ENCODE data around the gene CLCN2.

Gene CLCN2

DNA sequence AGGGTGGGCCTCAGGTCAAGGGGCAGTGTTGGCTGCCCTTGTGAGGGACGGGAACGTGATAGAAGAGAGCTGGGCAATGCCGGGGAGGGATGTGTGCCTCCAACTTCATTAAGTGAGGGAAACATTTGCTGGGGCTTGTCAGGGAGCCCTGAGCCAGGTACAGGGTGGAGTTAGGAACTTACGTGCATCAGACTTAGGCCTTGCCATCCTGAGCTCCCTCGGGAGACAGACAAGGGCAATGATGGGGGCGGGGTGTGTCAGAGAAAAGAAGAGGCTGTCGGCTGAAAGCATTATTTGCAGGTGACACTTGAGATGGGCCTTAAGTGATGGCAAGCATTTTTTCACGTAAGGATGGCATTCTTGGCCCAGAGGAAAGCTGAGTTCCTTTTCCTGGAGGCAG, 22.4 kb downstream of the CLCN2 start:
- Histone ChIP-seq H3K4me1 (ENCODE audit: control insufficient read depth, insufficient read depth, low read length) (peaks cover 34% of the 10 kb centered on the region), H3K4me3 (ENCODE audit: low read length) (peak overlapping the region; percentile 56), H3K9me3 (ENCODE audit: control insufficient read depth, low read length) (no peaks in the 10 kb centered on the region), H3K36me3 (ENCODE audit: control insufficient read depth, insufficient read depth, low read length, severe bottlenecking) (peaks cover 33% of the 10 kb centered on the region), H3K27me3 (replicated peaks; ENCODE audit: control insufficient read depth, insufficient read depth, low read length) (no peaks in the 10 kb centered on the region), H3K9ac (ENCODE audit: low read length) (peak overlapping the region; percentile 85)
- DNase-seq (ENCODE audit: low read depth): no peak

DNA sequence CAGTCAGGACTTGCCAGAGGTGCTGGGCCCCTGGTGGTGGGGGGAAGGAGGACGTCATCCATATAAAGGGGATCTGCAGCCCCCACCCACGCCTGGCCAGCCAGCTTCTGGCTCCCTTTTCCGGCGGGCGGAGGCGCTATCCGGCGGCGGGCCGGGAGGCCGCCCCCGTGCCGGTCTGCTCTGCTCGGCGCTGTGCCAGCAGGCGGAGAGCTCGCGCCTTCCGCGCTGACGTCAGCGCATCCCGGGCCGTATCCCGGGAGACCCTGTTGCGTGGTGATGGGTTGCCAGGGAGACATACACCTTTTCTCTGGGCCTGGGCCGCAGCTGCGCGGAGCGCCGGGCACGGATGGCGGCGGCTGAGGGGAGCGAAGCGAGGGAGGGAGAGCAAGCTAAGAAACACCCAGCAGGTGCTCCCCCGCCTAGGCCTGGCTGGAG, 22.9 kb downstream of the CLCN2 start:
- Histone ChIP-seq H3K4me1 (ENCODE audit: control insufficient read depth, insufficient read depth, low read length) (peaks cover 35% of the 10 kb centered on the region), H3K4me3 (ENCODE audit: low read length) (peak overlapping the region; percentile 56), H3K9ac (ENCODE audit: low read length) (peak overlapping the region; percentile 85), H3K27me3 (replicated peaks; ENCODE audit: control insufficient read depth, insufficient read depth, low read length) (no peaks in the 10 kb centered on the region), H3K9me3 (ENCODE audit: control insufficient read depth, low read length) (no peaks in the 10 kb centered on the region), H3K36me3 (ENCODE audit: control insufficient read depth, insufficient read depth, low read length, severe bottlenecking) (peaks cover 35% of the 10 kb centered on the region)
- DNase-seq (ENCODE audit: low read depth): peak; percentile 62

DNA sequence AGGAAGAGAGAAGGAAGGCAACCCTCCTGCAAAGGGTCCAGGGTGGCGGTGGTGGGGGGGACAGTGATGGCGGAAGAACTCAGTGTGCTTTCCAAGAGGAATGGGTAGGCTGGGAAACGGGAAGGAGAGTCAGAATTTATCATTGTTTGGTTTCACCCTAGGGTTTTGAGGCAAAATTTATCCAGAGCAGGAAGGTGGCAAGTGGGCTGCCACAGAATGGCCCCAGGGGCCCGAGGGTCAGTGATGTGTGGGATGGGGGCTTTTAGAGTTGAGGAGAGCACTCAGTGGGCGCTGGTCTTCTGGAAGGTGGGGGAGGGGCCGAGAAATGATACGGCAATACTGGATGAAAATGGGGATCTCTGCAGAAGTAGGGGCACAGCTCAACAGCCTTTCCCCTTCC, 23.4 kb downstream of the CLCN2 start:
- H3K9ac ChIP-seq (ENCODE audit: low read length): peak overlapping the region; percentile 85
- H3K36me3 ChIP-seq (ENCODE audit: control insufficient read depth, insufficient read depth, low read length, severe bottlenecking): peaks cover 35% of the 10 kb centered on the region
- H3K4me1 ChIP-seq (ENCODE audit: control insufficient read depth, insufficient read depth, low read length): peaks cover 35% of the 10 kb centered on the region
- DNase-seq (ENCODE audit: low read depth): no peak
- no peaks in the 10 kb centered on the region for H3K27me3 ChIP-seq (replicated peaks; ENCODE audit: control insufficient read depth, insufficient read depth, low read length)
- H3K4me3 ChIP-seq (ENCODE audit: low read length): peak overlapping the region; percentile 56
- H3K9me3 ChIP-seq (ENCODE audit: control insufficient read depth, low read length): no peaks in the 10 kb centered on the region

DNA sequence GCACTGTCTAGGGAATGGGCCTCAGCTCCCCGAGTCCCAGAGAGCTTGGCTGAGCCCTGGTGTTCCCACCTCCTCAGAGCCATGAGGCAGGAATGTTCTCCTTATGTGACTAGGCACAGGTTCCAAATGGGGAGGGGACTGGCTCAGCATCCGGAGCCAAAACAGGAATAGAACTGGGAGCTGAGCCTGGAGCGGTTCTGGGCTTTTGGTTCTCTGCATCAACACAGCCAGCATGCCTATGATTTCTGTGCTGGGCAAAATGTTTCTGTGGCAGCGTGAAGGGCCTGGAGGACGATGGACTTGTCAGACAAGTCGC, 24.0 kb downstream of the CLCN2 start, which contains the start of gene FAM131A:
Gene FAM131A, plus strand, starts transcription at position 202 of the 316 bp plus-strand sequence. Its CDS starts 31 bp downstream, at position 233.
- peaks cover 36% of the 10 kb centered on the region for H3K36me3 ChIP-seq (ENCODE audit: control insufficient read depth, insufficient read depth, low read length, severe bottlenecking)
- peak within 1 kb of the TSS; percentile 85 for H3K9ac ChIP-seq (ENCODE audit: low read length)
- H3K4me3 ChIP-seq (ENCODE audit: low read length): peak within 1 kb of the TSS; percentile 83
- no peaks in the 10 kb centered on the region for H3K9me3 ChIP-seq (ENCODE audit: control insufficient read depth, low read length)
- H3K27me3 ChIP-seq (replicated peaks; ENCODE audit: control insufficient read depth, insufficient read depth, low read length): no peaks in the 10 kb centered on the region
- H3K4me1 ChIP-seq (ENCODE audit: control insufficient read depth, insufficient read depth, low read length): peaks cover 35% of the 10 kb centered on the region
- DNase-seq (ENCODE audit: low read depth): no peak

DNA sequence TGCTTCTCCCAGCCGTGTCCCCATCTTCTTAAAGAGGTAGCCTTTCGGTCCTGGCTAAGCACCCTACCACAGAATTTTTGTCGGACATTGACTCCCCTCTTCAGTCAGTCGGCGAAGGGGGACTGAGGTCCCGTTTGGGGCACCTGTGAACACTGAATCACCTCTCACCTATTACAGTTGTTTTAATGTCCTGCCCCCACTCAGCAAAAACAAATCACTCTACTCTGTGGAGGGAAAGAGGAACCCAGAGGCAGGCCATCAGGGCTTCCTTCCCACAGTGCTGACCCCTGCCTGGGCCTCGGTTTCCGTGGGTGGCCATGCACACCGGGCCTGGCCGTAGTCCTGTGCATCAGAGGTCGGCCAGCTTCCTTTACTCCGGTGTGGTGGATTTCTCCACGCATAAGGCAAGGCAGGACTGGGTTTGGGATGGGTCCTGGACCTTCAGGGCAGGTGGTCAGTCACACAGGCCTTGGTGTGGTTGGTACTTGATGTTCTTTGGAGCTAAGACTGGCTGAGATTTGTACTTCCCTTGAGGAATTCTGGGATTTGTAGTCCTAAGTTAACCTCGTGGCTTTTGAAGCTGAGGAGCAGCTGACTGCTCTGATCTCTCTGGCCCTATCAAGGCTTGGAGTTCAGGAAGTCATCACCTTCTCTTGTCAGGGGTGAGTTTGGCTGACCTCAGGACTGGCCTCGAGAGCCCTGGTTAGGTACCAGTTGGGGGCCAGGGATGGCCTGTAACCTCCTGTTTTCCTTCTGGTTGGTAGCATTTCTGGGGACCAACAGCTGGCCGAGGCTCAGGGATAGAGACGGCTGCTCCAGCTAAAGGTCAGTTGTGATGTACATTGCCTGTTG, 24.6 kb downstream of the CLCN2 start:
- H3K9ac ChIP-seq (ENCODE audit: low read length): peak overlapping the region; percentile 85
- no peaks in the 10 kb centered on the region for H3K9me3 ChIP-seq (ENCODE audit: control insufficient read depth, low read length)
- H3K27me3 ChIP-seq (replicated peaks; ENCODE audit: control insufficient read depth, insufficient read depth, low read length): no peaks in the 10 kb centered on the region
- peak overlapping the region; percentile 83 for H3K4me3 ChIP-seq (ENCODE audit: low read length)
- H3K36me3 ChIP-seq (ENCODE audit: control insufficient read depth, insufficient read depth, low read length, severe bottlenecking): peaks cover 39% of the 10 kb centered on the region
- H3K4me1 ChIP-seq (ENCODE audit: control insufficient read depth, insufficient read depth, low read length): peaks cover 37% of the 10 kb centered on the region
- DNase-seq (ENCODE audit: low read depth): peak; percentile 68

DNA sequence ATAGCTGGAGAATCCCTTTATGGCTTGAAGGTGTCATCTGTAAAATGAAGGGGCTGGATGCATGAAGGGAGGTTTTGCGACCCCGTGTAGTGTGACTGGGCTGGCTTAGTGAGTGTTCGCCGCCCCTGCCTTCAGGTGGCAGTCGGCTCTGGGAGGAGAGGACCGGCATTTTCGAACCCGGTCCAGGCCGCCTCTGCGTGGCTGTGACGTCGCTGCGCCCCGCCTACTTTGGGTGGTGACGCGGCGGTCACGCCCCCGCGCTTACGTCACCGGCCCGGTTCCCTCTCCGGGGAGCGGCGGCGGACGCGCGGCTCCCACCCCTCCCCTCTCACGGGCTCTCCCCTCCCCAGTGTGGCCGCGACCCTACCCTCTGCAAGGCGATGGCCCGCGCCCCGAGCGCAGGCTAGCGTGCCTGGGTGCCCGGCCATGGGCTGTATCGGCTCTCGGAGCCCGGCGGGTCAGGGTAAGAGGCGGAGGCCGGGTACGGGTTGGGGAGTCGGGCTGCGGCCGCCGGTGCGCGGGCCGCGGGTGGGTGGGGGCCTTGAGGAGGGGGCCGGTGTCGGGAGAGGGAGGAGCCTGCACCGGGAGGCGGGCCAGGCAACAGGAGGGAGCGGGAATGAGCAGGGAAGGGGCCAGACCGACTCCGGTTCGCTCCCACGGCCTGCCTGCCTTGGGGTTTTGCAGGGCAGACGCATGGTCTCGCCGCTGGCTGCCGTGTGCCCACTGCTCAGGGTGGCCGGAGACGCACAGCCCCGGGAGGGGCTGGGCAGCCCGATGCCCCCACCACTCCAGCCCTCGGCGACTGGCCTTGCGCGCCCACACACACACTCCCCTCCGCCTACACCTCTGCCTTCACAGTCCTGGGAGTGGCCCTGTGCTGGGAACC, 25.5 kb downstream of the CLCN2 start:
- Histone ChIP-seq H3K9ac (ENCODE audit: low read length) (peak overlapping the region; percentile 85), H3K9me3 (ENCODE audit: control insufficient read depth, low read length) (no peaks in the 10 kb centered on the region), H3K4me1 (ENCODE audit: control insufficient read depth, insufficient read depth, low read length) (peaks cover 43% of the 10 kb centered on the region), H3K27me3 (replicated peaks; ENCODE audit: control insufficient read depth, insufficient read depth, low read length) (no peaks in the 10 kb centered on the region), H3K4me3 (ENCODE audit: low read length) (peak overlapping the region; percentile 83), H3K36me3 (ENCODE audit: control insufficient read depth, insufficient read depth, low read length, severe bottlenecking) (peaks cover 46% of the 10 kb centered on the region)
- peak; percentile 93 for DNase-seq (ENCODE audit: low read depth)

DNA sequence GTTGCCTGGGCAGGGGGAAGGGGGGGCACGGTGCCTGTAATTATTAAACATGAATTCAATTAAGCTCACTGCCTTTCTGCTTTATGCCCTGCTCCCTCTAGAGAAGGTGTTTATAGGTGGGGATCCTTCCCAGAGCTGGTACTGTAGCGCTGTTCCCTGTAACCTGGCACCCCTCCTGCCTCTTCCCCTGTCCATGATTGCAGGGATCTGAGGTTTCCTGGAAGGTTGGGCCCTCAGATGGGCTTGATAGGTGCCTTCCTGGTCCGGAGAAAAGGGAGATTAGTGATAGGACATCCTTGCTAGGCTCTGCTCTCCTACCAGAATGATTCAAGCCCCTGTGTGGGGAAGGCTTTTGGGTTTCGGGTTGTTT, 26.1 kb downstream of the CLCN2 start:
- no peak for DNase-seq (ENCODE audit: low read depth)
- H3K9ac ChIP-seq (ENCODE audit: low read length): peak overlapping the region; percentile 85
- H3K36me3 ChIP-seq (ENCODE audit: control insufficient read depth, insufficient read depth, low read length, severe bottlenecking): peaks cover 52% of the 10 kb centered on the region
- H3K9me3 ChIP-seq (ENCODE audit: control insufficient read depth, low read length): no peaks in the 10 kb centered on the region
- H3K4me1 ChIP-seq (ENCODE audit: control insufficient read depth, insufficient read depth, low read length): peaks cover 43% of the 10 kb centered on the region
- H3K4me3 ChIP-seq (ENCODE audit: low read length): peak overlapping the region; percentile 83
- H3K27me3 ChIP-seq (replicated peaks; ENCODE audit: control insufficient read depth, insufficient read depth, low read length): no peaks in the 10 kb centered on the region

DNA sequence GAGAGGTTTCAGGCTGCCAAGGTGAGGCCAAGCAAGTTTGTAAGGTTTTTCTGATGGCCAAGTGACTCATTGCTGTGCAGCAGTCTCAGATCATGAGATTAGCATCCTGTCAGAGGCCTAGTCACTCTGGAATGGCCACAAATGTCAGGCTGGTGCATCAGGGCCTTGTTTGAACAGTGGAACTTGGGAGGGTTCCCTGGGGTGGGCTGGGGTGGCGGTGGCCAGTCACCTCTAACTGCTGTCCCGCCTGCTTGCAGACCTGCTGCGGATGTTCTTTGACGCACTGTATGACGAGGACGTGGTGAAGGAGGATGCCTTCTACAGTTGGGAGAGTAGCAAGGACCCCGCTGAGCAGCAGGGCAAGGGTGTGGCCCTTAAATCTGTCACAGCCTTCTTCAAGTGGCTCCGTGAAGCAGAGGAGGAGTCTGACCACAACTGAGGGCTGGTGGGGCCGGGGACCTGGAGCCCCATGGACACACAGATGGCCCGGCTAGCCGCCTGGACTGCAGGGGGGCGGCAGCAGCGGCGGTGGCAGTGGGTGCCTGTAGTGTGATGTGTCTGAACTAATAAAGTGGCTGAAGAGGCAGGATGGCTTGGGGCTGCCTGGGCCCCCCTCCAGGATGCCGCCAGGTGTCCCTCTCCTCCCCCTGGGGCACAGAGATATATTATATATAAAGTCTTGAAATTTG, 26.8 kb downstream of the CLCN2 start:
- peaks cover 59% of the 10 kb centered on the region for H3K36me3 ChIP-seq (ENCODE audit: control insufficient read depth, insufficient read depth, low read length, severe bottlenecking)
- H3K4me3 ChIP-seq (ENCODE audit: low read length): no peak overlapping the region
- H3K9ac ChIP-seq (ENCODE audit: low read length): no peak overlapping the region
- H3K27me3 ChIP-seq (replicated peaks; ENCODE audit: control insufficient read depth, insufficient read depth, low read length): no peaks in the 10 kb centered on the region
- DNase-seq (ENCODE audit: low read depth): peak; percentile 44
- peaks cover 45% of the 10 kb centered on the region for H3K4me1 ChIP-seq (ENCODE audit: control insufficient read depth, insufficient read depth, low read length)
- H3K9me3 ChIP-seq (ENCODE audit: control insufficient read depth, low read length): no peaks in the 10 kb centered on the region

DNA sequence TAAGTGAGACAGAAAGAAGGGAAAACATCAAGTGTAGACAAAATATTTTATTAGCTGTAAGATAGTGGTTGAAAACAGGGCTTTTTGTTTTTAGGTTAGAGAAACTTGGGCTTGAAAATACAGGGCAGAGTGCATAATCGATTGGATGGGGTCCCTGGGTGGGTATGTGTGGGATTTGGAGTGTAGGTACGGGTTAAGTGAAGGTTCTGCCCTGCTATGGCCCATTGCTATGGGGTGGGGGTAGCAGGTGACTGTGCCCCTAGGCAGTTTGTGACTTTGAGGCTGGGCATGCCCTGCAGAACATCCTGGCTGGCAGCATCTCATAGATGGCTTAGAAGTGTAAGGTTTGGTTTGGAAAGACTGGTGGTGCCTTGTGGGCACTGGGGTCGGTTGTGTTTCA, 27.7 kb downstream of the CLCN2 start:
- Histone ChIP-seq H3K27me3 (replicated peaks; ENCODE audit: control insufficient read depth, insufficient read depth, low read length) (no peaks in the 10 kb centered on the region), H3K4me1 (ENCODE audit: control insufficient read depth, insufficient read depth, low read length) (peaks cover 45% of the 10 kb centered on the region), H3K9me3 (ENCODE audit: control insufficient read depth, low read length) (no peaks in the 10 kb centered on the region), H3K36me3 (ENCODE audit: control insufficient read depth, insufficient read depth, low read length, severe bottlenecking) (peaks cover 68% of the 10 kb centered on the region), H3K4me3 (ENCODE audit: low read length) (no peak overlapping the region), H3K9ac (ENCODE audit: low read length) (no peak overlapping the region)
- DNase-seq (ENCODE audit: low read depth): no peak

DNA sequence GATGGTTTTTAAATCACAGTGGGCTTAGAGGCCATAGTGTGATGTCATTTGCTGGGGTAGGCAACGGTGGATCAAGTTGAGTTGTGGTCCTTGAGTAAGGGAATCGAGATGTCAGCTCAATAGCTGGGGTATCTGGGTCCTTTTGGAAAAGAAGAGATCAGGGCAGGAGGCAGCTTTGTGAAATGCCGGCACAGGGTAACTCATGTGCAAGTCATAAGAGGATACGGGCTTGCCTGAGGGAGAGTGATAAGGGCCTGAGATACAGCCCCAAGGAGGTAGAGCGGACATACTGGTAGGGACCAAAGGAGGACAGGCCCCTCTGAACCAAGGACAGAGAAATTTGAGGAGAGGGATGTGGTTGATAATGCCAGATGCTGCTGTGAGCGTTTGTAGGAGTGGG, 28.2 kb downstream of the CLCN2 start:
- H3K4me1 ChIP-seq (ENCODE audit: control insufficient read depth, insufficient read depth, low read length): peaks cover 45% of the 10 kb centered on the region
- H3K9ac ChIP-seq (ENCODE audit: low read length): peak overlapping the region; percentile 22
- no peaks in the 10 kb centered on the region for H3K27me3 ChIP-seq (replicated peaks; ENCODE audit: control insufficient read depth, insufficient read depth, low read length)
- peaks cover 73% of the 10 kb centered on the region for H3K36me3 ChIP-seq (ENCODE audit: control insufficient read depth, insufficient read depth, low read length, severe bottlenecking)
- H3K9me3 ChIP-seq (ENCODE audit: control insufficient read depth, low read length): no peaks in the 10 kb centered on the region
- no peak for DNase-seq (ENCODE audit: low read depth)
- H3K4me3 ChIP-seq (ENCODE audit: low read length): no peak overlapping the region

Data from adipocyte (in vitro differentiated cells).